ENCODE data around the gene HMCN2.

GRCh38 chr9:130356033-130356432 is 90.5 kb downstream of the HMCN2 start:
- TF ChIP-seq POLR2A (IDR thresholded peaks at IDR 0.05): no peak
- TF ChIP-seq CTCF (IDR thresholded peaks at IDR 0.05): no peak
- no peak for TF ChIP-seq EP300 (IDR thresholded peaks at IDR 0.05)
- TF ChIP-seq POLR2AphosphoS5 (IDR thresholded peaks at IDR 0.05): no peak

Data from suprapubic skin (tissue), 4 donors.